Panc1 (cell line): ENCODE data around the gene LIN9. TPM values are rescaled to one million over a fixed set of nuclear protein-coding genes. Genes with fewer than 3 reads are reported as not detected.

Experiments
- ATAC-seq: fragments of 200-7000 bp; cut with Tn5 transposase; 2 replicates; pipeline ENCODE4 v1.9.1; 2020; ENCODE audit warnings: mild to moderate bottlenecking, moderate library complexity
- BruUV-seq: library from RNA; stranded (reverse); fragments of 400-500 nt; replicated peaks from 2 replicates; lab custom pipeline; 2021; lab: Mats Ljungman, UMichigan
- CTCF ChIA-PET: fragments of 300-600 bp; sonication (Branson Sonifier 250); formaldehyde crosslinking; loops from one replicate; lab custom pipeline; 2022; ENCODE audit warnings: antibody characterized with exemption; lab: Charles Lee
- POLR2A ChIA-PET: fragments of 300-600 bp; sonication (Branson Sonifier 250); formaldehyde crosslinking; loops from one replicate; lab custom pipeline; 2022; ENCODE audit warnings: antibody characterized with exemption; lab: Charles Lee
- DNase-seq: peaks from one replicate; pipeline ENCODE4 v3.0.0-alpha.2; 2010; ENCODE audit warnings: low read depth, low spot score
- H3K27ac ChIP-seq: 2 replicates; pipeline ENCODE4 v1.5.1; 2011; ENCODE audit warnings: mild to moderate bottlenecking, low read length, inconsistent platforms
- H3K27me3 ChIP-seq: fragments of 200-500 bp; sonication (Bioruptor generic); 2 replicates; pipeline ENCODE4 v1.6.0; 2014; ENCODE audit warnings: low read length, inconsistent platforms; ENCODE audit not compliant: control insufficient read depth, insufficient read depth
- H3K36me3 ChIP-seq: fragments of 200-500 bp; sonication (Bioruptor generic); 2 replicates; pipeline ENCODE4 v1.5.1; 2014; ENCODE audit warnings: inconsistent platforms, mild to moderate bottlenecking, low read length, moderate library complexity; ENCODE audit not compliant: control insufficient read depth, insufficient read depth
- H3K4me1 ChIP-seq: 2 replicates; pipeline ENCODE4 v1.5.1; 2011; ENCODE audit warnings: inconsistent platforms, mild to moderate bottlenecking, low read length, moderate library complexity; ENCODE audit not compliant: control insufficient read depth, insufficient read depth
- H3K4me3 ChIP-seq, 2 experiments: 2 replicates each; pipeline ENCODE4 v1.5.1; 2011 to 2012; ENCODE audit warnings: low read depth in 2 of 2, low read length in 2 of 2, mild to moderate bottlenecking in 2 of 2, inconsistent platforms in 1 of 2, moderate library complexity in 1 of 2
- H3K9me3 ChIP-seq: fragments of 200-500 bp; sonication (Bioruptor generic); 2 replicates; pipeline ENCODE4 v1.5.1; 2014; ENCODE audit warnings: low read depth, mild to moderate bottlenecking, inconsistent platforms, low read length, moderate library complexity; ENCODE audit not compliant: control insufficient read depth, insufficient read depth
- CTCF ChIP-seq: fragments of 450-650 bp; IDR thresholded peaks from 2 replicates; pipeline ENCODE4 v1.5.1; 2017; ENCODE audit warnings: mild to moderate bottlenecking
- POLR2AphosphoS5 ChIP-seq: IDR thresholded peaks from 2 replicates; pipeline ENCODE4 v1.6.1; 2012; ENCODE audit warnings: mild to moderate bottlenecking, low read depth, low read length, moderate library complexity
- REST ChIP-seq, 2 experiments: IDR thresholded peaks; 2 replicates each; pipeline ENCODE4 v1.6.1; 2011 to 2012; ENCODE audit warnings: low read depth in 2 of 2, control low read depth in 1 of 2, low read length in 1 of 2, mild to moderate bottlenecking in 1 of 2, moderate library complexity in 1 of 2; ENCODE audit not compliant: insufficient read depth in 1 of 2
- SIN3A ChIP-seq: IDR thresholded peaks from 2 replicates; pipeline ENCODE4 v1.6.1; 2012; ENCODE audit warnings: low read depth, mild to moderate bottlenecking, low read length, moderate library complexity, borderline replicate concordance; ENCODE audit not compliant: insufficient read depth
- TCF7L2 ChIP-seq: IDR thresholded peaks from 2 replicates; pipeline ENCODE4 v1.6.1; 2011; ENCODE audit warnings: mild to moderate bottlenecking, low read depth, low read length, inconsistent platforms
- in situ Hi-C: cut with HindIII; loops from 2 replicates; pipeline ENCODE4 v1.10.0; 2016; ENCODE audit warnings: low sequenced_read_pairs, low pct_unique_long_range_greater_than_20kb
- intact Hi-C: fragments of 100-400 bp; cut with micrococcal nuclease; formaldehyde crosslinking; loops from one replicate; pipeline ENCODE4 v1.10.0; 2022; ENCODE audit not compliant: unreplicated experiment
- total RNA-seq: library from RNA; stranded (reverse); gene quantifications from one replicate; pipeline ENCODE4 v1.2.1, GENCODE V29; 2021; ENCODE audit not compliant: unreplicated experiment

Gene LIN9
- total RNA-seq, 1 experiment from 2014 or later = 11.4 TPM

GRCh38 chr1:226236826-226237225 lies 72.1 kb downstream of the LIN9 start:
- no peaks in the 10 kb centered on the region for H3K4me1 ChIP-seq
- no TSS peak for BruUV-seq
- DNase-seq (no peak), ATAC-seq (no peak)
- no peak overlapping the region for H3K4me3 ChIP-seq
- H3K36me3 ChIP-seq = peaks cover 13% of the 10 kb centered on the region; the same call in 1 of the 2 replicates
- H3K27ac ChIP-seq = no peak overlapping the region
- ChIA-PET CTCF (no interaction called here), POLR2A (no interaction called here)
- in situ Hi-C loops (no loop called here), intact Hi-C loops (no loop called here)
- H3K9me3 ChIP-seq = no peaks in the 10 kb centered on the region
- TF ChIP-seq SIN3A (no peak), REST (IDR thresholded peaks at IDR 0.05; ENCODE audit: insufficient read depth in 1 of 2, low read depth in 2 of 2, low read length in 1 of 2) (no peak), CTCF (no peak), POLR2AphosphoS5 (no peak), TCF7L2 (no peak)
- H3K27me3 ChIP-seq = no peaks in the 10 kb centered on the region

- DNase-seq (no peak), ATAC-seq (no peak)
- Histone ChIP-seq H3K36me3 (peaks cover 16% of the 10 kb centered on the region; the same call in 1 of the 2 replicates), H3K9me3 (no peaks in the 10 kb centered on the region), H3K4me3 (no peak overlapping the region), H3K4me1 (no peaks in the 10 kb centered on the region), H3K27ac (no peak overlapping the region), H3K27me3 (no peaks in the 10 kb centered on the region)
- TF ChIP-seq REST (IDR thresholded peaks at IDR 0.05; ENCODE audit: insufficient read depth in 1 of 2, low read depth in 2 of 2, low read length in 1 of 2) (no peak), TCF7L2 (no peak), SIN3A (no peak), CTCF (no peak), POLR2AphosphoS5 (no peak)
- CTCF ChIA-PET = no interaction called here
- in situ Hi-C loops = no loop called here
- POLR2A ChIA-PET = no interaction called here
- intact Hi-C loops = no loop called here
- BruUV-seq = no TSS peak
Observed at GRCh38 chr1:226233806-226234205, 75.2 kb downstream of the LIN9 start.
